ENCODE data around the gene ULK4. TPM values are rescaled to one million over a fixed set of nuclear protein-coding genes. Genes with fewer than 3 reads are reported as not detected.

ULK4 gene
- total and polyA plus RNA-seq, 2 of the 8 experiments (the other 6 are each of a cell fraction or from before 2014, with no cell fraction given), result 3.0 to 10.8 TPM

GRCh38 chr3:41912280-41912679, 49.6 kb downstream of the ULK4 start:
- peaks cover 0 to 13% (median under 1%) of the 10 kb centered on the region in 4 experiments; a peak in 3 of 8 replicates for H3K36me3 ChIP-seq (ENCODE audit: control insufficient read depth in 2 of 4, insufficient read depth in 4 of 4, low read length in 3 of 4)
- no peak overlapping the region for H3K4me2 ChIP-seq (ENCODE audit: insufficient read depth in 1 of 2, low read depth in 2 of 2, low read length in 2 of 2)
- H4K5ac ChIP-seq (ENCODE audit: insufficient read length, low read depth, low read length), result no peak overlapping the region
- H4K20me1 ChIP-seq (replicated peaks in 1 of 2; ENCODE audit: control insufficient read depth in 1 of 2, insufficient read depth in 2 of 2, low read length in 2 of 2), result no peaks in the 10 kb centered on the region
- no peak overlapping the region for H2BK12ac ChIP-seq (ENCODE audit: low read depth, low read length)
- ChIA-PET POLR2A (ENCODE audit: partially characterized antibody) (no interaction called here), CTCF (ENCODE audit: partially characterized antibody) (interaction anchor here (0.6 kb wide), 1 partner anchor 1199 kb away, joined by 4 read pairs; no protein-coding TSS in a partner anchor)
- no peaks in the 10 kb centered on the region for H3K27me3 ChIP-seq (replicated peaks in 1 of 4; ENCODE audit: control insufficient read depth in 3 of 4, extremely low read depth in 1 of 4, insufficient read depth in 3 of 4, low read length in 3 of 4)
- no peaks in the 10 kb centered on the region for H3K79me2 ChIP-seq (ENCODE audit: control insufficient read depth in 1 of 2, insufficient read depth in 2 of 2, low read length in 2 of 2)
- no peak overlapping the region for H2BK5ac ChIP-seq (ENCODE audit: low read depth, low read length)
- H4K8ac ChIP-seq (ENCODE audit: extremely low read depth, insufficient read depth, low read length), result no peak overlapping the region
- H3K27ac ChIP-seq (ENCODE audit: low read depth, low read length), result no peak overlapping the region
- no peak overlapping the region for H3K4me3 ChIP-seq (ENCODE audit: extremely low read depth in 1 of 4, insufficient read depth in 2 of 4, low read depth in 3 of 4, low read length in 4 of 4)
- H3K23me2 ChIP-seq (ENCODE audit: low read depth, low read length), result no peaks in the 10 kb centered on the region
- no peak for FAIRE-seq
- H3K79me1 ChIP-seq (ENCODE audit: low read depth, low read length), result no peaks in the 10 kb centered on the region
- no peak overlapping the region for H2BK120ac ChIP-seq (replicated peaks; ENCODE audit: low read depth, low read length)
- H2BK15ac ChIP-seq (ENCODE audit: low read length), result no peak overlapping the region
- no peak overlapping the region for H4K91ac ChIP-seq (replicated peaks; ENCODE audit: insufficient read length, low read length)
- no peaks in the 10 kb centered on the region for H3K9me3 ChIP-seq (ENCODE audit: insufficient read depth in 2 of 2, low read depth in 1 of 2, low read length in 1 of 2)
- H3K14ac ChIP-seq (ENCODE audit: insufficient read length), result no peak overlapping the region
- no peak overlapping the region for H3K23ac ChIP-seq (ENCODE audit: insufficient read length)
- no peak overlapping the region for H2AK5ac ChIP-seq (ENCODE audit: low read depth, low read length)
- H3K18ac ChIP-seq (ENCODE audit: extremely low read depth, low read length), result no peak overlapping the region
- no peak overlapping the region for H2BK20ac ChIP-seq (ENCODE audit: low read length)
- no peak overlapping the region for H3K56ac ChIP-seq (replicated peaks; ENCODE audit: insufficient read length, low read depth, low read length)
- no peak overlapping the region for H3K9ac ChIP-seq (replicated peaks in 1 of 4; ENCODE audit: extremely low read depth in 1 of 4, low read depth in 3 of 4, low read length in 3 of 4)
- H2AFZ ChIP-seq (ENCODE audit: low read length), result no peak overlapping the region
- H3K4me1 ChIP-seq (replicated peaks in 1 of 4; ENCODE audit: control insufficient read depth in 3 of 4, insufficient read depth in 4 of 4, low read length in 3 of 4), result no peaks in the 10 kb centered on the region
- TF ChIP-seq RAD21 (IDR thresholded peaks at IDR 0.05 in 1 of 2, conservative IDR thresholded peaks at IDR 0.05 in 1 of 2; ENCODE audit: low read depth in 2 of 2, low read length in 2 of 2) (no peak), JUN (IDR thresholded peaks at IDR 0.05; ENCODE audit: low read depth, low read length) (no peak), CEBPB (IDR thresholded peaks at IDR 0.05; ENCODE audit: low read depth, low read length) (no peak), BCL11A (IDR thresholded peaks at IDR 0.05; ENCODE audit: low read depth in 2 of 2, low read length in 2 of 2) (no peak), RXRA (IDR thresholded peaks at IDR 0.05; ENCODE audit: insufficient read depth, low read depth, low read length) (no peak), CHD2 (IDR thresholded peaks at IDR 0.05; ENCODE audit: low read length) (no peak), SRF (IDR thresholded peaks at IDR 0.05; ENCODE audit: low read depth, low read length) (no peak), SP2 (IDR thresholded peaks at IDR 0.05; ENCODE audit: low read length) (no peak), GABPA (IDR thresholded peaks at IDR 0.05; ENCODE audit: borderline replicate concordance, insufficient read depth, low read length) (no peak)
- DNase-seq (ENCODE audit: low read depth in 1 of 2, low spot score in 2 of 2), result no peak
- no peak overlapping the region for H3K4ac ChIP-seq (replicated peaks; ENCODE audit: insufficient read length, low read depth, low read length)
- 90% methylated on average over 1 of the region's 1 CpG; no CpG with 5 or more reads in 1 of the 2 experiments for WGBS, 2 experiments (ENCODE audit: extremely low coverage in 1 of 2, insufficient coverage in 1 of 2, insufficient read length in 1 of 2, insufficient replicate concordance in 2 of 2, low coverage in 1 of 2, low lambda C conversion rate in 2 of 2, missing lambda C conversion rate in 1 of 2)

Data from H1 (cell line).